Gastroesophageal sphincter (tissue), 4 donors: ENCODE measurements around the gene SKIL. TPM values are rescaled to one million over a fixed set of nuclear protein-coding genes. Genes with fewer than 3 reads are reported as not detected.

Source experiments
- ATAC-seq: fragments of 150-250 bp; one replicate; pipeline ENCODE4 v1.9.1; 2016; ENCODE audit warnings: mild to moderate bottlenecking, moderate library complexity
- H3K27ac ChIP-seq, 4 donors: fragments of 200-600 bp; sonication (generic) in 3 of 4; 1 replicate in 3 of 4; 2 replicates in 1 of 4; pipeline ENCODE4 v1.5.1; 2016 to 2019
- H3K27me3 ChIP-seq: fragments of 200-600 bp; sonication (generic); one replicate; pipeline ENCODE4 v1.5.1; 2019
- H3K36me3 ChIP-seq, 2 donors: fragments of 200-600 bp; sonication (generic); one replicate each; pipeline ENCODE4 v1.5.1; 2019; ENCODE audit warnings: control low read depth in 1 of 2
- H3K4me1 ChIP-seq, 3 donors: fragments of 200-600 bp; sonication (generic); 1 replicate in 2 of 3; 2 replicates in 1 of 3; pipeline ENCODE4 v1.5.1; 2016 to 2019; ENCODE audit warnings: control low read depth in 2 of 3
- H3K4me3 ChIP-seq, 2 donors: fragments of 200-600 bp; sonication (generic); one replicate each; pipeline ENCODE4 v1.5.1; 2019; ENCODE audit warnings: mild to moderate bottlenecking in 1 of 2, moderate library complexity in 1 of 2
- H3K9me3 ChIP-seq, 3 donors: fragments of 200-600 bp; sonication (generic); one replicate each; pipeline ENCODE4 v1.5.1; 2017 to 2019; ENCODE audit warnings: control low read depth in 2 of 3
- CTCF ChIP-seq, 4 experiments: fragments of 200-600 bp in 2 of 4; fragments of 450-650 bp in 2 of 4; sonication (generic) in 1 of 4; IDR thresholded peaks; one replicate each; pipeline ENCODE4 v1.5.1; 2017 to 2019; ENCODE audit warnings: antibody characterized with exemption in 4 of 4, mild to moderate bottlenecking in 2 of 4, moderate library complexity in 2 of 4
- EP300 ChIP-seq: sonication (generic); formaldehyde crosslinking; IDR thresholded peaks from one replicate; pipeline ENCODE4 v1.6.1; 2017; ENCODE audit warnings: antibody characterized with exemption, mild to moderate bottlenecking
- POLR2A ChIP-seq, 2 donors: fragments of 450-650 bp; IDR thresholded peaks; one replicate each; pipeline ENCODE4 v1.6.1; 2017; ENCODE audit warnings: antibody characterized with exemption in 2 of 2, mild to moderate bottlenecking in 2 of 2, moderate library complexity in 1 of 2
- POLR2AphosphoS5 ChIP-seq: sonication (generic); formaldehyde crosslinking; IDR thresholded peaks from one replicate; pipeline ENCODE4 v1.6.1; 2017; ENCODE audit warnings: antibody characterized with exemption
- WGBS, 2 donors: methylation state at CpG; one replicate each; pipeline ENCODE4 v1.1.5; 2018; ENCODE audit warnings: low coverage in 1 of 2; 5-methylcytosine and 5-hydroxymethylcytosine counted together
- total RNA-seq, 4 donors: library from RNA; depleted of rRNA; stranded (reverse); fragments of >200 nt; gene quantifications; one replicate each; pipeline ENCODE4 v1.1.0, GENCODE V29; 2016

The SKIL gene
- total RNA-seq, 4 donors from 2014 or later = 29.1 to 52.8 (median 35.9) TPM

GRCh38 chr3:170413291-170413690 is 55.8 kb downstream of the SKIL start:
- Histone ChIP-seq H3K27ac (no peak overlapping the region), H3K4me3 (no peak overlapping the region), H3K9me3 (no peaks in the 10 kb centered on the region), H3K36me3 (no peaks in the 10 kb centered on the region), H3K27me3 (peaks cover 34% of the 10 kb centered on the region), H3K4me1 (peaks cover 0 to 7% (median 0%) of the 10 kb centered on the region in 3 donors)
- no peak for ATAC-seq
- TF ChIP-seq EP300 (no peak), POLR2A (IDR thresholded peaks at IDR 0.05) (no peak), POLR2AphosphoS5 (no peak), CTCF (IDR thresholded peaks at IDR 0.05) (no peak)
- 95 to 96% methylated on average over 4 of the region's 4 CpGs for WGBS, 2 donors

- ATAC-seq = no peak
- Histone ChIP-seq H3K9me3 (no peaks in the 10 kb centered on the region), H3K4me3 (no peak overlapping the region), H3K27me3 (peaks cover 44% of the 10 kb centered on the region), H3K27ac (no peak overlapping the region), H3K36me3 (no peaks in the 10 kb centered on the region), H3K4me1 (peaks cover 0 to 16% (median 7%) of the 10 kb centered on the region in 3 donors)
- WGBS, 2 donors = 24 to 27% methylated on average over 3 to 5 of the region's 5 CpGs
- TF ChIP-seq CTCF (IDR thresholded peaks at IDR 0.05) = peak; percentile 65 to 85 (median 74)
- TF ChIP-seq POLR2AphosphoS5 = no peak
Measured at GRCh38 chr3:170414202-170414663, 56.7 kb downstream of the SKIL start.

- TF ChIP-seq POLR2AphosphoS5 (no peak), EP300 (no peak), CTCF (IDR thresholded peaks at IDR 0.05) (no peak)
- peaks cover 0 to 33% (median 8%) of the 10 kb centered on the region in 3 donors for H3K4me1 ChIP-seq
- H3K27me3 ChIP-seq = peaks cover 53% of the 10 kb centered on the region
- 100% methylated on average over 1 of the region's 1 CpG; no CpG with 5 or more reads in 1 of the 2 donors for WGBS, 2 donors
- H3K9me3 ChIP-seq = no peaks in the 10 kb centered on the region
- no peak overlapping the region for H3K4me3 ChIP-seq
- H3K36me3 ChIP-seq = no peaks in the 10 kb centered on the region
- no peak for ATAC-seq
- H3K27ac ChIP-seq = no peak overlapping the region
Measured at GRCh38 chr3:170417090-170417489, 59.6 kb downstream of the SKIL start.

GRCh38 chr3:170418422-170419398 is 61.2 kb downstream of the SKIL start, which contains the start of gene CLDN11:
Gene CLDN11, plus strand, starts transcription at chr3:170418868. Its CDS starts 199 bp downstream, at chr3:170419067.
- WGBS, 2 donors = 0% methylated on average over 5 to 11 of the region's 79 CpGs
- H3K9me3 ChIP-seq = no peaks in the 10 kb centered on the region
- peaks cover 0 to 33% (median 8%) of the 10 kb centered on the region in 3 donors for H3K4me1 ChIP-seq
- peak within 1 kb of the TSS in 3 of 4 donors; percentile 48 to 70 (median 61) for H3K27ac ChIP-seq
- ATAC-seq = peak; percentile 54
- H3K4me3 ChIP-seq = peak within 1 kb of the TSS; percentile 33 to 59
- no peak for TF ChIP-seq EP300
- TF ChIP-seq CTCF (IDR thresholded peaks at IDR 0.05) = peak in 1 of 4 experiments; percentile 8
- H3K27me3 ChIP-seq = peaks cover 53% of the 10 kb centered on the region
- H3K36me3 ChIP-seq = no peaks in the 10 kb centered on the region
